Body of pancreas (tissue), 4 donors: ENCODE measurements around the gene DSCAM.

Experiments
- POLR2A ChIP-seq, 3 donors: fragments of 450-650 bp; IDR thresholded peaks; one replicate each; pipeline ENCODE4 v1.6.1; 2016; ENCODE audit warnings: antibody characterized with exemption in 3 of 3, mild to moderate bottlenecking in 2 of 3
- TF ChIP-seq, protein P1 (sequence below), 7 experiments: fragments of 450-650 bp in 4 of 7; fragments of 200-600 bp in 3 of 7; sonication (generic) in 3 of 7; IDR thresholded peaks; one replicate each; pipeline ENCODE4 v1.5.1; 2016 to 2019; ENCODE audit warnings: antibody characterized with exemption in 7 of 7

DNA sequence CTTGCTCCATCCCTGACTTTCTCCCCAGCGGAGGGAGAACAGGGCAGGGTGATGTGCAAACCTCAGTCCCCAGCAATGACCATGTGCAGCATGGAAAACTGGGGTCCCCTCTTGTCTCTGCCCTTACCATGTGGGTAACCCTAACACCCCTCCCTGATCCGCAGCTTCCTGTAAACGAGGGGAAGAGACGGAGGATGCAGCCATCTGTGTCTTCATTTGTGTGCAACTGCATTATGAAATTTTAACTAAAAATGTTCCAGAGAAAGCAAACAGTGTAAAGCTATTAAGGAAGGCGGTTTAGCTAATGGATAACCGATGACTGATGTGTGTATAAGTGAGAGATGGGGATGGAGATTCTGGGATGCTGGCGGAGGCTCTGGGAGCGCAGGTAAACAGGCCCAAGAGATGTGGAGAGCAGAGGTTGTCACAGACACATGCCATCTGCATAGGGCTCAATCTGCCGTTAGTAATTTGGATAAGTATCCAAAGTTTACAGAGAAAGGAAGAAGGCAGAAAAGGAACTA is 206.6 kb downstream of the DSCAM start:
- TF ChIP-seq, protein P1, sequence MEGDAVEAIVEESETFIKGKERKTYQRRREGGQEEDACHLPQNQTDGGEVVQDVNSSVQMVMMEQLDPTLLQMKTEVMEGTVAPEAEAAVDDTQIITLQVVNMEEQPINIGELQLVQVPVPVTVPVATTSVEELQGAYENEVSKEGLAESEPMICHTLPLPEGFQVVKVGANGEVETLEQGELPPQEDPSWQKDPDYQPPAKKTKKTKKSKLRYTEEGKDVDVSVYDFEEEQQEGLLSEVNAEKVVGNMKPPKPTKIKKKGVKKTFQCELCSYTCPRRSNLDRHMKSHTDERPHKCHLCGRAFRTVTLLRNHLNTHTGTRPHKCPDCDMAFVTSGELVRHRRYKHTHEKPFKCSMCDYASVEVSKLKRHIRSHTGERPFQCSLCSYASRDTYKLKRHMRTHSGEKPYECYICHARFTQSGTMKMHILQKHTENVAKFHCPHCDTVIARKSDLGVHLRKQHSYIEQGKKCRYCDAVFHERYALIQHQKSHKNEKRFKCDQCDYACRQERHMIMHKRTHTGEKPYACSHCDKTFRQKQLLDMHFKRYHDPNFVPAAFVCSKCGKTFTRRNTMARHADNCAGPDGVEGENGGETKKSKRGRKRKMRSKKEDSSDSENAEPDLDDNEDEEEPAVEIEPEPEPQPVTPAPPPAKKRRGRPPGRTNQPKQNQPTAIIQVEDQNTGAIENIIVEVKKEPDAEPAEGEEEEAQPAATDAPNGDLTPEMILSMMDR (IDR thresholded peaks at IDR 0.05): no peak
- no peak for TF ChIP-seq POLR2A (IDR thresholded peaks at IDR 0.05)
